Left renal pelvis (tissue), 4 donors: ENCODE results near the gene HLCS. TPM values are rescaled to one million over a fixed set of nuclear protein-coding genes. Genes with fewer than 3 reads are reported as not detected.
A peak's percentile ranks its signal among the peaks of the same experiment; 100 is the strongest.

ENCODE experiments used
- DNase-seq, 4 donors: peaks; one replicate each; pipeline ENCODE4 v3.0.0-alpha.2; 2013; ENCODE audit warnings: low read depth in 4 of 4, low spot score in 3 of 4
- polyA plus RNA-seq, 4 donors: library from polyadenylated mRNA; unstranded; fragments of 120-200 nt; gene quantifications; one replicate each; pipeline ENCODE4 v1.2.1, GENCODE V29; 2013; ENCODE audit not compliant: insufficient read length in 4 of 4

Gene HLCS
- polyA plus RNA-seq, 4 donors, result 8.9 to 18.6 (median 16.2) TPM

GRCh38 chr21:36754241-36754898 is 212.1 kb downstream of the HLCS start:
- no peak for DNase-seq

GRCh38 chr21:36753556-36753955 is 212.9 kb downstream of the HLCS start:
- DNase-seq, result no peak

GRCh38 chr21:36751383-36751782 is 215.1 kb downstream of the HLCS start:
- no peak for DNase-seq

- no peak for DNase-seq
Observed at GRCh38 chr21:36750576-36750959, 215.9 kb downstream of the HLCS start.

- no peak for DNase-seq
Observed at GRCh38 chr21:36749935-36750575, 216.4 kb downstream of the HLCS start.

GRCh38 chr21:36747815-36748383 is 218.6 kb downstream of the HLCS start:
- DNase-seq, result no peak

- no peak for DNase-seq
Observed at GRCh38 chr21:36747041-36747814, 219.2 kb downstream of the HLCS start.

GRCh38 chr21:36745459-36745858 is 221.0 kb downstream of the HLCS start:
- DNase-seq, result no peak

- DNase-seq, result peak in 2 of 4 donors; percentile 61 to 85
Observed at GRCh38 chr21:36744560-36745231, 221.8 kb downstream of the HLCS start.

GRCh38 chr21:36744190-36744559 is 222.3 kb downstream of the HLCS start:
- no peak for DNase-seq

GRCh38 chr21:36743446-36743845 is 223.0 kb downstream of the HLCS start:
- no peak for DNase-seq

GRCh38 chr21:36743008-36743407 is 223.5 kb downstream of the HLCS start:
- no peak for DNase-seq

GRCh38 chr21:36741506-36741905 is 225.0 kb downstream of the HLCS start:
- no peak for DNase-seq

GRCh38 chr21:36738489-36739126 is 227.9 kb downstream of the HLCS start:
- no peak for DNase-seq

GRCh38 chr21:36735724-36736320 is 230.6 kb downstream of the HLCS start:
- DNase-seq, result no peak

GRCh38 chr21:36735201-36735515 is 231.3 kb downstream of the HLCS start:
- no peak for DNase-seq

GRCh38 chr21:36734367-36735200 is 231.9 kb downstream of the HLCS start:
- DNase-seq, result no peak

GRCh38 chr21:36733857-36734256 is 232.6 kb downstream of the HLCS start:
- no peak for DNase-seq

GRCh38 chr21:36732761-36733160 is 233.7 kb downstream of the HLCS start:
- DNase-seq, result no peak
